PFSK-1 (cell line): Measurements from ENCODE around the gene SLC16A8.

Experiments
- POLR2AphosphoS5 ChIP-seq: IDR thresholded peaks from 2 replicates; pipeline ENCODE4 v1.6.1; 2012; ENCODE audit warnings: low read depth, mild to moderate bottlenecking, control low read depth, low read length, moderate library complexity
- SIN3A ChIP-seq: IDR thresholded peaks from 2 replicates; pipeline ENCODE4 v1.6.1; 2012; ENCODE audit warnings: mild to moderate bottlenecking, low read length, moderate library complexity, borderline replicate concordance; ENCODE audit not compliant: insufficient read depth

DNA sequence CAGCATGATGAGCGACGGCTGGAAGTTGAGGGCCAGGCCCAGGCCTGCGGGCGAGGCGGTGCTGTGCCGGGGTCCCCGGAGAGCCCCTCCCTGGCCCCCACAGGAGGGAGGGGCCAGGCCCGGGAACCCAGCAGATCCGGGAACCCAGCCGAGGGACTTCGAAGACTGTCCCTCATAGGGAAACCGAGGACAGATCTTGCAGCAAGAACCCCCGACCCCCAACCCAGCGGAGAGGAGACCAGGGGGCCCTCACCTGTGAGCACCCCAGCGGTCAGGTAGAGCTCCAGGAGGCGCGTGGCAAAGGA lies 2.4 kb downstream of the SLC16A8 start:
- TF ChIP-seq SIN3A (no peak), POLR2AphosphoS5 (no peak)
